Endometrium (tissue), 2 donors: ENCODE measurements around the gene EDA.
"Not testable (repeated sequence)": the region's sequence is repeated elsewhere in the genome, so short reads cannot be mapped to it uniquely, and the experiment has no call there.

Source experiments
- FAIRE-seq: peaks from 2 replicates; lab custom pipeline; 2012; peaks lifted over from hg19 to GRCh38; lab: Jason Lieb, UNC
- donor health status: control.
- donor health status: control.

Gene EDA

GRCh38 chrX:69746051-69746450, 130.1 kb downstream of the EDA start:
- FAIRE-seq: no peak

GRCh38 chrX:69748055-69748454, 132.1 kb downstream of the EDA start:
- FAIRE-seq: no peak

GRCh38 chrX:69759921-69760625, 144.2 kb downstream of the EDA start:
- FAIRE-seq: no peak

- no peak for FAIRE-seq
Measured at GRCh38 chrX:69761633-69762032, 145.7 kb downstream of the EDA start.

- FAIRE-seq: no peak
Measured at GRCh38 chrX:69762340-69762739, 146.4 kb downstream of the EDA start.

- no peak for FAIRE-seq
Measured at GRCh38 chrX:69793260-69793935, 177.5 kb downstream of the EDA start.

- no peak for FAIRE-seq
Measured at GRCh38 chrX:69795702-69796101, 179.8 kb downstream of the EDA start.

GRCh38 chrX:69807400-69807799, 191.5 kb downstream of the EDA start:
- FAIRE-seq: no peak

GRCh38 chrX:69808375-69808774, 192.5 kb downstream of the EDA start:
- FAIRE-seq: no peak

GRCh38 chrX:69813677-69814076, 197.8 kb downstream of the EDA start:
- FAIRE-seq: no peak

GRCh38 chrX:69815063-69815462, 199.2 kb downstream of the EDA start:
- FAIRE-seq: no peak

- no peak for FAIRE-seq
Measured at GRCh38 chrX:69815519-69815918, 199.6 kb downstream of the EDA start.

GRCh38 chrX:69844636-69845035, 228.7 kb downstream of the EDA start:
- FAIRE-seq: no peak

- not testable (repeated sequence) for FAIRE-seq
Measured at GRCh38 chrX:69859999-69860398, 244.1 kb downstream of the EDA start.

GRCh38 chrX:69876221-69876620, 260.3 kb downstream of the EDA start:
- FAIRE-seq: no peak

GRCh38 chrX:69884210-69884609, 268.3 kb downstream of the EDA start:
- no peak for FAIRE-seq

GRCh38 chrX:69896046-69896445, 280.1 kb downstream of the EDA start:
- no peak for FAIRE-seq

GRCh38 chrX:69900491-69900890, 284.6 kb downstream of the EDA start:
- no peak for FAIRE-seq

- FAIRE-seq: no peak
Measured at GRCh38 chrX:69906447-69906846, 290.5 kb downstream of the EDA start.

GRCh38 chrX:69914781-69915180, 298.9 kb downstream of the EDA start:
- no peak for FAIRE-seq

GRCh38 chrX:69919749-69920148, 303.8 kb downstream of the EDA start:
- FAIRE-seq: no peak

GRCh38 chrX:69932323-69932722, 316.4 kb downstream of the EDA start:
- no peak for FAIRE-seq

- FAIRE-seq: no peak
Measured at GRCh38 chrX:69948276-69948797, 332.4 kb downstream of the EDA start.

- no peak for FAIRE-seq
Measured at GRCh38 chrX:69951753-69952152, 335.8 kb downstream of the EDA start.
